SK-N-DZ (cell line): ENCODE measurements around the gene GJB3.

ENCODE experiments used
- DNase-seq: peaks from one replicate; pipeline ENCODE4 v3.0.0-alpha.2; 2015; ENCODE audit warnings: low spot score

Gene GJB3

GRCh38 chr1:34822202-34822601 is 41.2 kb downstream of the GJB3 start:
- DNase-seq: no peak

GRCh38 chr1:34824817-34825454 is 43.9 kb downstream of the GJB3 start:
- DNase-seq: no peak

GRCh38 chr1:34825455-34826091 is 44.6 kb downstream of the GJB3 start:
- DNase-seq: peak; percentile 5

- DNase-seq: no peak
These were observed 46.4 kb downstream of the GJB3 start for GRCh38 chr1:34827341-34827941.

GRCh38 chr1:34828611-34829010 is 47.6 kb downstream of the GJB3 start:
- no peak for DNase-seq

GRCh38 chr1:34829250-34829649 is 48.2 kb downstream of the GJB3 start:
- DNase-seq: no peak

GRCh38 chr1:34831721-34832246 is 50.8 kb downstream of the GJB3 start:
- DNase-seq: no peak

GRCh38 chr1:34833711-34834110 is 52.7 kb downstream of the GJB3 start:
- DNase-seq: no peak
